ENCODE data around the gene CD2. TPM values are rescaled to one million over a fixed set of nuclear protein-coding genes. Genes with fewer than 3 reads are reported as not detected.

The CD2 gene
- polyA plus RNA-seq, 3 donors = 0.10 to 0.28 (median 0.23) TPM

DNA sequence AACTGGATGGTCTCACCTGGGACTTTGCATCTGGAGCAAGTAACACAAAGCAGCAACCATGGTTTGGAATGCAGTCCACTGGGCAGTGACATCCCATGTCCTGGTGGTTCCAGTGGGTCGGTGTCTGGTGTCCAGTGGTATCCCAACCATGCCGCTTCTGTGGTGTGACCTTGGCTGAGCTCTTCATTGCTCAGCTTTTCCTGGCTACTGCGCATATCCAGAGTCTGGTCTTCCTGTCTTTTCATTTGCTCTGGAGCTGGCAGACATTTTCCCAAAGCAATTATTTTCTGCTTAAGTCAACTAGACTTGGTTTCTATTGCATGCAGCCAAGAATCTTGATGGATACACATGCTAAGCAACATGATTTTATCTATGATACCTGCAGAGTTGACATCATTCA, 28.4 kb upstream of the CD2 start:
- no peak for DNase-seq (ENCODE audit: extremely low read depth in 1 of 11, low read depth in 9 of 11, low spot score in 4 of 11)

DNA sequence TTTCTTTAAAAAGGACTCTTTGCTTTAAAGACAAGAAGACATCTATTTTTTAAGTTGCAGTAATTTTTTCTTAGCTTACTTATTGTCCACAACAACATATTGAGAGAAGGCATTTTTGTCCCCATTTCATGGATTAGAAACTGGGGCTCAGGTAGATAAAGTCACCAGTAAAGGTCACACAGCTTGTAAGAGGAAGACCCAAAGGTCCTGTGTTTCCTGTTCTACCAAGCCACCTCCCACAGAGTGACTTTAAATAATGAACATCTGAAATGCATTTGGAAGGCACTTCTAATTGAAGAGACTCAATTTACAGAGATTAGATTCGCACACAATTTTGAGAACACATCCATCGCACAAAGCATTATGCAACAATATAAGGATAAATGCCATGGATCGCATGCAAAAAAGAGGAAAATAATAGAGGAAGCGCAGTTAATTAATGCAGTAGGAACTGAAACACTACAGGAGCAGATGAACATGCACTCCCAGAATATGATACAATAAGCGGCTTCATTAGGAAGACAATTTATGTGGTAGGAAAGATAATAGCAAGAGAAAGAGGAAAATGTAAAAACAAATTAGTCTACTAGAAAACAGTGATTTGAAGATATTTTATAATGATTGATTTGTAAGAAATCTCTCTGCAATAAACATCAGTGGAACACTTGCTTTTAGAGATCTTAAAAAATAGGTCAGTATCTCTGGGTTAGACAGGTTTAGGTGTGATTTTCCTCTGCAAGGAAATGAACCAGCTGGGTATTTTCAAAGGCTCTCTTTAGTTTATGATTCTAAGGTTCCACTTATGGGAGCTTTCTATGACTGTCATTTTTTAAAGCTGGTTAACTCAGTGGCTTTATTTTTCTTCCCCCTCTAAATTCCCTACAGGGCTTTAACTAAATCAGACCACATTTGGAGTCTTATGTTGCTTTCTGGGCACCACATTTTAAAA, 27.1 kb upstream of the CD2 start:
- DNase-seq (ENCODE audit: extremely low read depth in 1 of 11, low read depth in 9 of 11, low spot score in 4 of 11) = no peak

DNA sequence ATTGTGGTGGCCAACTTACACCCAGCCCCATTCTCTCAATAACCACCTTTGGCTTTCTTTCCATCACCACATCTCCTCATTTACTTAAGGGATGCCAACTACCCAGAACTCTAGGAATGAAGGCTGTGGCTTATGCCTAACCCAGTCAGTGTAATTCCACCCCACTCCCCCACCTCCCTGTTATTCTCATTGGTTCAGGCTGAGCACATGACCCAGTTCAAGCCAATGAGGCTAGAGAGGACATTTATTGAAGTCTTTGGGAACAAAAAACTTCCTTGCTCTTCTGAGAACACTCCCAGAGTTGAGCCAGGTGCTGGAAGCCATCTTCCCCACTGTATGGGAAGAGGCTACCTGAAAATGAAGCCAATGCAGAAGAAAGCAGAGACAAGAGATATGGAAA, 22.8 kb upstream of the CD2 start:
- DNase-seq (ENCODE audit: extremely low read depth in 1 of 11, low read depth in 9 of 11, low spot score in 4 of 11) = no peak

DNA sequence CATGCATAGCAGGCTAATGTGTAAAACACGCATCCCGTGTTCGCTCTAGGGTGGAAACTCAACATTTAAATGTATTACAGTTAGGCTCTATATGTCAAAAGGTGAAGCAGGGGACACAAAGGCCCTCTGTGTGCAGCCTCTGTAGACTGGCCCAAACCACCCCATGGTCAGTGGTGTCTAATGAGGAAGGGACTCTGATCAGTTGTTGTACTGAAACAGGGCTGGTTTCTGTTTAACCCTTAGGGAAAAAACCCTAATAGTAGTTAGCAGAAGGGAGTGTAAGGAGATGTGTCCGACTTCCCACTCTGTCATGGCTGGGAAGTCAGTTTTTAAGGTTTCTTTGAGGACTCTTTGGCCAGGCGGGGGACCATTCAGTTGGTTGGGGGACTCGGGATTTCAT, 21.5 kb upstream of the CD2 start:
- no peak for DNase-seq (ENCODE audit: extremely low read depth in 1 of 11, low read depth in 9 of 11, low spot score in 4 of 11)

DNA sequence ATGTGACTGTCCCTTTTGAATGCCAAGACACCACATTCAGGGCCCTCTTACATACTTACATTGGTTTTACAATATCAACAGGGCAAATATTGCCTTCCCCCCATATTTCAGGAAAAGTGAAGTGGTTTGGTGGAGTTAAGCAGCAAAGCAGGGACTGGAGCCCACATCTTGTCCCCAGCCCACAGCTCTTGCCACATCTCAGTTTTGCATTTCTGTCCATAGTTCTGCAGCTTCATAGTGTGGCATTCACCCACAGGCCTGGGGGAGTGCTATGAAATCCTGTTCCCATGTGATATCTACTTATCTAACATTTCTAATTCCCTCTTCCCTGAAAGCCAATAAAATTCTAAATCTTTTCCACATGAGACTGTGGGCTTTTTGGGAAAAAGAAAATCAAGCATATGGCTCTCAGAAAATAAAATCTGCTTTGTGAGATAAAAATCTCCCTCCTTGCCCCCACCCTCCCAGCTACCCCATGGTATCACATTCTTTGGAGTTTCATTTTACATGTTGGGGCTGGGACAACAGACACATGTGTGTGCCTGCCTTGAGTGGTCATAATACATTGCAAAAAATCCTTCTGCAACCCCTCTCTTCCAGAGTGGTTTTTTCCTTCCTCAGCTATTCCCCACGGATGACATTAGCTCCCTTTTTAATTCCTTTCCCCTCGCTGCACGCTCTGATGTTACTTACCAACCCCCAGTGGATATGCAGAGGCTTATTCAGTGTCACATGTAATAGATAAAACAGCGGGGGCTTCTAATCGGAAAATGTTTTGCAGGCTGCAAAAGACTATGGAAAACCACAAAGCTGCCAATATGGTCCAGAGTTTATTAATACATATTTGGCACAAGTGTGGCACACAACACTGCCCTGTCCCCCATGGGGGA, 20.5 kb upstream of the CD2 start:
- DNase-seq (ENCODE audit: extremely low read depth in 1 of 11, low read depth in 9 of 11, low spot score in 4 of 11) = no peak

DNA sequence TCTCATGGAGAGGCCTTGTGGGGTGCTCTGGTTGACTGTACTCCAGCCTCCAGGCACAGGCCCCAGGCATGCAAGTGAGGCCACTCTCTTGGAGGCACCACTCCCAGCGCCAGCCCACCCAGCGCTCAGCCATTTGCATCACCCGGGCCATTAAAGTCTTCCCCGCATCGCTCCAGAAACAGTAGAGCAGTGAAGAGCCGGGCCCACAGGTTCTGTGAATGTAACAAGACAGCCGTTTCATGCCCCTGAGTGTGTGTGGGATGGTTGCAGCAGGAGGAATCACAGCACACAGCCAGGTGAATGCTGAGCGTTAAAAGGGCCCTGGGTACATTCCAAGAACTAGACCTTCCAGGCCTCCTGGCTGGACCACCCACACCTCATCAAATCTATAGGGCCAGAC, 19.0 kb upstream of the CD2 start:
- no peak for DNase-seq (ENCODE audit: extremely low read depth in 1 of 11, low read depth in 9 of 11, low spot score in 4 of 11)

DNA sequence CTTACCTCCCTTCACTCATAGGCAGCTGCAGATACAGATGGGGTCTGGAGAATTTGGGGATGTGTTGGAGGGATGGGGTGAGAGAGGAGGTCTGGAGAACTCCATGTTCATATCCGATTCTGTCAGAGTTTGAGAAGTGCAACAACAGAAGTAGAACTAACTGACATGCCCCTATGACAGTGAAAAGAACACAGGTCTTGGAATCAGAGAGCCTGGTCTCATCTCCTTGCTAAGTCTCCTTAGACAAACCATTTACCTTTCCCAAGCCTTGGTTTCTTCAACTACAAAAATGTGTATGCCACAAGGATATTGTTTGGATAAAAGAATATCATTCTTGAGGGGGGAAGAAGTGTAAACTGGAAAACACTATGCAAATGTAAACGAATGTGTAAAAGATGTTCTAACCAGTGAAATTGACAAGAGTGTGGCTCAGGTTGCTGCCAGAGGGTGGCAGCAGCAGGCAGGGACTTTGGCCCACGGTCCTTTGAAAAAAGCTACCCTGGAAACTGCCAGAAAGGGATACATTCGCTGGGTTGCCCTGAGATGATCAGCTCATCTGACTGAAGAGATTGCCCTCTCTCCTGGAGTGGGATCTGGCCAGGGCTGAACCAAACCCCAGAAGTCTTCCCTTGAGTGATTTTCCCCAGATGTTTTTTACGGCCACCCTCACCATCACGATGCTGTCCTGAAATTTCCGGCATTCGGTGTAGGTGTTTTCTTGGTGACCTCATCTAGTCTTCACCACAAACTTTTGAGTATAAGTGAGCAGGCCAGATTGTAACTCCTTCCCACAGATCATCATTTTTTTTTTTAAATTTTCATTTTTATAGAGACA, 17.0 kb upstream of the CD2 start:
- peak in 8 of 11 donors; percentile 16 to 35 (median 23) for DNase-seq (ENCODE audit: extremely low read depth in 1 of 11, low read depth in 9 of 11, low spot score in 4 of 11)

DNA sequence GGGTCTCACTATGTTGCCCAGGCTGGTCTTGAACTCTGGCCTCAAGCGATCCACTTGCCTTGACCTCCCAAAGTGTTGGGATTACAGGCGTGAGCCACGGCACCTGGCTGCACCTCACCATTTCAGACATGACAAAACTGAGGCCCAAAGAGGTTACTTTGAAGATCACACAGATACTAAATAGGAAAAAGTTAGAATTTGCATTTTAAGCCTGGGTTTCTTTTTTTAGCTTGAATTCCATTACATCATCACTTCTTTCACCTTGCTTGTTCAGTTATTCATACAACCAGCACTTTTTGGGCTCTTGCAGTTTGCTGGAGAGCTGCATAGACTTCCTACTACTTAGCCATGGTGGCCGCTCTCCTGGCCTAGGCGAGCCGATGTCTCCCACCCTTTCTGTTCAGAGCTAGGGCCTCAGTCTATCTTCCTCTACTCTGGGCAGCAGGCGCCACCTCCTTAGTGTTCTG, 16.3 kb upstream of the CD2 start:
- no peak for DNase-seq (ENCODE audit: extremely low read depth in 1 of 11, low read depth in 9 of 11, low spot score in 4 of 11)

DNA sequence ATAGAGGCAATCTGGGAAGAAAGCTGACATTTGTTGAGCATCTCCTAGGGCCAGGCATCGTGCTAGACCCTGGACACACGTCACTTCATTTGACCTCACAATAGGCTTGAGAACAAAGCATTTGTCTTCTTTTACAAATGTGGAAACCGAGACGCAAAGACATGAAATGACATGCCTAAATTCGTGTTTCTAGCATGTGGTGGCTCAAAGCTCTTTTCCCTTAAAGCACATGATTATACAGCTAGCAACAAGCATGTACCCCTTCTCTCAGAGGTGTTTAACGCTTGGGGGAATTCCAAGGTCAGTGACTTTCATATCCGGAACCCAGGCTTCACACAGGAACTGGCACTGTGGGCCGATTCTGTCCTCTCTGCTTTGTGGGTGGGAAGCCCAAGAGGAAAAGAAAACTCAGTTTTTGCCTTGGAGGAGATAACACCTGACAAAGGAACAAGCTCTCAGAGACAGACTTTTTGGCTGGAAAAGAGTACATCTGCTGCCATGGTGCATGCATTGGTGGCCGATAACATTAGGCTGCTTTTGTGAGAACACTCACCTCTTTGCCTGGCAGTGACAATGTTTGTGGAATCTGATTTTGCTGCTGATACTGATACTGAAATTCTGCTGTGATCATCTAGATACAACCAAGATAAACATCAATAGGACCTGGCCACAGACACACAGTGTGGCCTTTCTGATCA, 15.4 kb upstream of the CD2 start:
- DNase-seq (ENCODE audit: extremely low read depth in 1 of 11, low read depth in 9 of 11, low spot score in 4 of 11) = no peak

DNA sequence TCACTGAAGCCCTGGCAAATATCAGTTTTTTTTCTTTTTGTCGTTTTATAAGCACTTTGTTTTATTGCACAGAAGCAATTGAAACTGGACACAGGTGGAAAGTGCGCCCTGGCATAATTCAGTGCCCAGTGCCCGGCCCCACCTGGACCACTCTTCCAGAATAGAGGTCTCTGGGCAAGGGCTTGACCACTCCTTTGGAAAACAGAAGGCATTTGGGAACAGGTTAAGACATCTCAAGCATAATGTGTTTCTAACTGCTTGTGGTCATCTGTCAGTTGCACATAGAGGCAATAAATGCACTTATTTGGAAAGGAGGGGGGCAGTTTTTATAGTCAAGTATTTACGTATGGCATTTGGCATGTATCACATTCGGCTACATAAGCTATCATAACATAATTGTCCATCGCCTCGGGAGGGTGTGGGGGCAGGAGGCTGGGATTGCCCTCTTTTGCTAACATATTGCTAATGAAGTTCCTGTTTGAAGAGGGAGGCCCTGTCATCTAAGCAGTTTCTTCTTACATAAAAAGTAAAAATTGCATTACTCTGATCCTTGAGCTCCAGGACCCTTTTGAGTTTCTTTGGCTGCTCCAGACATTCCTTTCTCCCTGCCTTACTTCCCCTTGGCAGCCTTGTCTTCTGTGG, 14.7 kb upstream of the CD2 start:
- DNase-seq (ENCODE audit: extremely low read depth in 1 of 11, low read depth in 9 of 11, low spot score in 4 of 11) = no peak

DNA sequence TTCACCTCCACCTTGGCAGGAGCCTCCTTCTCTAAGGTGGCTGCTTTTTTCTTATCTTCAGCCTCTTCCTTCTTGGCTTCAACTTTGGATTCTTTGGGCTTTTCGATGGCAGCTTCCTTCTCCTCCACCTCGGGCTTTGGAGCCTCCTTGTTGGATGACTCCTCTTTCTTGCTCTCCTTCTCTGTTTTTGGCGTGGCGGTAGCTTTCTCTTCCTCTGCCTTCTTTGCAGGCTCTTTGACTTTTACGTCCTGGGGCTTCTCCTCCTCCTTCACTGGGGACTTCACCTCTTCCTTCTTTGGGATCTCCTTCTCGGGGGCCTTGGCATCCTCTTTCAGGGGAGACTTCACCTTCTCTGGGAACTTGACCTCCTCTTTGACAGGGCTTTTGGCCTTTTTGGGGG, 13.9 kb upstream of the CD2 start:
- no peak for DNase-seq (ENCODE audit: extremely low read depth in 1 of 11, low read depth in 9 of 11, low spot score in 4 of 11)

DNA sequence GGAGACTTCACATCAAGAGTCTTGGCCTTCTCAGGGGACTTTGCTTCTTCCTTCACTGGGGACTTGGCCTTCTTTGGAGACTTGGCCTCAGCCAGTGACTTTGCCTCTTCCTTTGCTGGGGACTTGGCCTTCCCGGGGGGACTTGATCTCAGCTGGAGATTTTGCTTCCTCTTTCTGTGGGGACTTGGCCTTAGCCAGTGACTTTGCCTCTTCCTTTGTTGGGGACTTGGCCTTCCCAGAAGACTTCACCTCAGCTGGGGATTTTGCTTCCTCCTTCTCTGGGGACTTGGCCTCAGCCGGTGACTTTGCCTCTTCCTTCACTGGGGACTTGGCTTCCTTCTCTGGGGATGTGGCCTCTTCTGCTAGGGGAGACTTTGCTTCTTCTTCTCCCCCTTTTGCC, 13.5 kb upstream of the CD2 start:
- no peak for DNase-seq (ENCODE audit: extremely low read depth in 1 of 11, low read depth in 9 of 11, low spot score in 4 of 11)

DNA sequence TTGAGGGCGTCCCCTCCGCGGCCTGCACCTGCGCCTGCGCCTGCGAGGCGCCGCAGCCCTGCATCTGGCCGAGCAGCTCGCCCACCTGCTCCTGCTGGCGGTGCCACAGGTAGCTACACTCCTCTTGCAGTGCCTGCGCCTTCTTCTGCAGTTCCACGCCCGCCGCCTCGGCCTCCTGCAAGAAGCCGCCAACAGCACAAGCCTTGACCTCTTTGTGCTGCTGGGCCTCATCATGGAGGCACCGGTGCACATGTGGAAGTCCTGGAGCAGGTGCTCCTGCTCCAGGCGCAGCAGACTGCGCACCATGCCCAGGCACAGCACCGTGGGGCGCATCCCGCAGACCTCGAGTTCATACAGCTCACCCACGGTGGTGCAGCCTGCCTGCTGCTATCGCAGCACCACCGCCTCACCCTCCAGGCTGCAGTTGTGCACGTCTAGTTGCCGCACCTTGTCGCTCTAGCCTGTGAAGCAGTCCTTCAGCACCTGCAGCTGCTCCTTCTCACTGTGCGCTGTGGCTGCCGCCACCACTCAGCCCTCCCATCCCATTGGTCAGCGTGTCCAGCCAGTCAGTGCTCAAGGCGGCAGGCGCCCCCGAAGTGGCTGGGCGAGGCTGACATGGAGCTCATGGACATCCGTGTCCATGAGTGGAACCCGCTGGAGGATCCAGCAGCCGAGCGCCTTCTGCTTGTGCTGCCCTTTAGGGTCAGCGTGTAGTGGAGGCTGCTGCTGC, 12.2 kb upstream of the CD2 start:
- no peak for DNase-seq (ENCODE audit: extremely low read depth in 1 of 11, low read depth in 9 of 11, low spot score in 4 of 11)

DNA sequence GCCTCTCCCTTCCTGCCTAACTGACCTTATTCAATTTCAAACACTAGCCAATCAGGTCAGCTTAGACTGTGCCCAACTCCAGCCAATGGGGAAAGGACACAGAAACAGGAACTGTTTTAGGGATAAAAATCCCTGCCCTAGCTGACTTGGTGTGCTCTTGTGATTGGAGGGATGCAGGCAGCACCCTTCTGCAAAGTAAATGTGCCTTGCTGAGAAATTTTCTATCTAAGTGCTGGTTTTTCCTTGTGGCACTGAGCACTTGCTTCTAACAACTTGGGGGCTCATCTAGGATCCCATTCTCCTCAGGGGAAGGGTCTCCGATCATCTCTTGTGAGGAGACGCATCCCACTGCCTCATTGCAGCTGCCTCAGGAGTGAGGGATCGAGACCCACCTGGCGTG, 10.7 kb upstream of the CD2 start:
- no peak for DNase-seq (ENCODE audit: extremely low read depth in 1 of 11, low read depth in 9 of 11, low spot score in 4 of 11)

DNA sequence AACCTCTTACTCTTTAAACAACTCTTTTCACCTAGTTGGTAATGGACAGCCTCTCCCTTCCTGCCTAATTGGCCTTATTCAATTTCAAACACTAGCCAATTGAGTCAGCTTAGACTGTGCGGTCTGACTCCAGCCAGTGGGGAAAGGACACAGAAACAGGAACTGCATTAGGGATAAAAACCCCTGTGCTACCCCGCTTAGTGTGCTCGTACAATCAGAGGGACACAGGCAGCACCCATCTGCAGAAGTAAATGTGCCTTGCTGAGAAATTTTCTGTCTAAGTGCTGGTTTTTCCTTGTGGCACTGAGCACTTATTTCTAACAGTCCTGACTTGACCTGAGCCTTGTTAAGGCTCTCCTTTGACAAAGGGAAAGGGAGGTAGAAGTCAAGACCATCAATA, 6.0 kb upstream of the CD2 start:
- no peak for DNase-seq (ENCODE audit: extremely low read depth in 1 of 11, low read depth in 9 of 11, low spot score in 4 of 11)

DNA sequence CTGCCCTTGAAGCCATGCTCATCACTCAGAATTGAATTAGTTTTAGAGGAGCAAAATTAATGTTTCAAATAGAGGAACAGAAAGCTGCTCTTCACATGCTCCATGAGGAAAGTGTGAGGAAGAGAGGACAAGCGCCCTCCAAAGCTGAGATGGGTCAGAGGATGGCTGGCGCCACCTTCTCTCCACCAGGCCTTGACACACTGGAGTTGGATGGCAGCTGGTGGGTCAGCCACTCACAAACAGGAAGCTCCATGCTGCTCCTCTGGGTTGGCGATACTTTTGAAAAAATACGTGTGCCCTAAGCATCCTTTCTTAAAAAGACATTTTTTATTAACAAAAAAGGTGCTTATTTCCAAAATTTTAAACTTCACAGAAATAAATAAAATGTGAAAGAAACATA, 3.1 kb upstream of the CD2 start:
- no peak for DNase-seq (ENCODE audit: extremely low read depth in 1 of 11, low read depth in 9 of 11, low spot score in 4 of 11)

DNA sequence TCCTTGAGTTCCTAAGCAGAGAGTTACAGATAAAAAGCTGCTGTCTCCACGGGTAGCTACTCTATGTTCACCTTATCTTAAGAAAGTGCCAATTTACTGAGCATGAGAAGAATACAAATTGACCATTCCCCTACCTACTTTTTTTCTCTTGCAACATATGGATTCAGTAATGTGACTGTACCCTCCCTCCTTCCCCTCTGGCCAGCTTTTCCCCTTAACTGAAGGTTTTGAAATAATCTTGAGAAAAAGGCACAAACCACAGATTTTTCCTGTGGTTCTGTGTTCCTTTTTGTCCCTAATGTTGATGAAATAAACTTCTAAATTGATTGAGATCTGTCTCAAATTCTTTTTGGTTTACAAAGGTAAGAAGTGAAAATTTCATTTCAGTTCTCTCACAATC, 2.6 kb upstream of the CD2 start:
- DNase-seq (ENCODE audit: extremely low read depth in 1 of 11, low read depth in 9 of 11, low spot score in 4 of 11) = no peak

DNA sequence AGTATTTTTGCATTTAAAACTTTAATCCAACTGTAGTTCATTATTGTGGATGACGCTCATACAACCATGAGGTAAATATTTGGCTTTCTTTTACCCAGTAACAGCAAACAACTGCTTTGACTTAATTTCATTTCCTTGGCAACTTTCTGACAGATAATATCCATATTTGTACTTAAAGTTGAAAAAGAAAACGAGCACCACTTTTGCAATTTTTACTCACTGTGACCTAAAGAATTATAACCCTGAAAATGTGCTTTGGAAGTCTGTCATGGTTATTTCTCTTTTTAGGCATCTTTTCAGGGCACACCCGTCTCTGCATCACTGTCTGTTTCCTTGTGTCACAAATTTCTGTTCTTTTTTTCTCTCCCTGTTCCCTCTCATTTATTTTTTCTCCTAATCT, 918 bp upstream of the CD2 start:
- no peak for DNase-seq (ENCODE audit: extremely low read depth in 1 of 11, low read depth in 9 of 11, low spot score in 4 of 11)
